Left lobe of liver (tissue), 2 donors: ENCODE measurements around the gene NEURL1B. TPM values are rescaled to one million over a fixed set of nuclear protein-coding genes. Genes with fewer than 3 reads are reported as not detected.

Experiments
- ATAC-seq: fragments of 200-7000 bp; cut with Tn5 transposase; one replicate; pipeline ENCODE4 v1.9.1; 2020; ENCODE audit warnings: mild to moderate bottlenecking, moderate library complexity
- DNase-seq: peaks from one replicate; pipeline ENCODE4 v3.0.0-alpha.2; 2020; ENCODE audit warnings: low spot score
- total RNA-seq: library from RNA; stranded (reverse); gene quantifications from one replicate; pipeline ENCODE4 v1.2.1, GENCODE V29; 2021
- donor health status: DM: no; HTN: no; CAD: no; lungs with moderate emphysema.
- donor health status: DM: no; HTN: yes; CAD: no.

NEURL1B gene
- total RNA-seq, 1 donor from 2014 or later: 9.5 TPM

- peak; percentile 73 for DNase-seq
- peak; percentile 36 for ATAC-seq
These were observed 72.2 kb downstream of the NEURL1B start for GRCh38 chr5:172713113-172713808.

- ATAC-seq (no peak), DNase-seq (no peak)
These were observed 72.9 kb downstream of the NEURL1B start for GRCh38 chr5:172713809-172714490.

GRCh38 chr5:172714491-172715420 is 73.7 kb downstream of the NEURL1B start:
- ATAC-seq (peak; percentile 82), DNase-seq (peak; percentile 95)

- DNase-seq (no peak), ATAC-seq (no peak)
These were observed 74.3 kb downstream of the NEURL1B start for GRCh38 chr5:172715421-172715780.

GRCh38 chr5:172715931-172716682 is 75.0 kb downstream of the NEURL1B start:
- ATAC-seq: no peak
- DNase-seq: no peak

- DNase-seq (peak; percentile 84), ATAC-seq (peak; percentile 64)
These were observed 75.8 kb downstream of the NEURL1B start for GRCh38 chr5:172716796-172717313.

- DNase-seq (no peak), ATAC-seq (no peak)
These were observed 76.6 kb downstream of the NEURL1B start for GRCh38 chr5:172717481-172718195.

- no peak for DNase-seq
These were observed 77.6 kb downstream of the NEURL1B start for GRCh38 chr5:172718527-172719114.

GRCh38 chr5:172719211-172719610 is 78.1 kb downstream of the NEURL1B start:
- no peak for ATAC-seq
- no peak for DNase-seq

More at GRCh38 chr5:172718527-172719114, 77.6 kb downstream of the NEURL1B start:
- no peak for ATAC-seq

- ATAC-seq (no peak), DNase-seq (no peak)
These were observed 79.6 kb downstream of the NEURL1B start for GRCh38 chr5:172720655-172721054.

GRCh38 chr5:172721455-172722326 is 80.6 kb downstream of the NEURL1B start:
- DNase-seq (no peak), ATAC-seq (no peak)

- DNase-seq (no peak), ATAC-seq (no peak)
These were observed 81.3 kb downstream of the NEURL1B start for GRCh38 chr5:172722327-172722815.

GRCh38 chr5:172723508-172723907 is 82.4 kb downstream of the NEURL1B start:
- DNase-seq (no peak), ATAC-seq (no peak)

- ATAC-seq: peak; percentile 77
- DNase-seq: peak; percentile 77
These were observed 83.5 kb downstream of the NEURL1B start for GRCh38 chr5:172724242-172725183.

GRCh38 chr5:172725273-172725672 is 84.2 kb downstream of the NEURL1B start:
- DNase-seq (peak; percentile 92), ATAC-seq (peak; percentile 83)

- ATAC-seq (no peak), DNase-seq (no peak)
These were observed 84.7 kb downstream of the NEURL1B start for GRCh38 chr5:172725785-172726184.

GRCh38 chr5:172726966-172727365 is 85.9 kb downstream of the NEURL1B start:
- ATAC-seq (no peak), DNase-seq (no peak)
